GM18909 (cell line): ENCODE measurements around the gene EPN2.
A peak's percentile ranks its signal among the peaks of the same experiment; 100 is the strongest.

Experiments used
- ATAC-seq: cut with Tn5 transposase; IDR thresholded peaks from one replicate; pipeline ENCODE4 v1.9.1; 2021; ENCODE audit warnings: mild to moderate bottlenecking; ENCODE audit not compliant: unreplicated experiment, poor library complexity

EPN2 gene

DNA sequence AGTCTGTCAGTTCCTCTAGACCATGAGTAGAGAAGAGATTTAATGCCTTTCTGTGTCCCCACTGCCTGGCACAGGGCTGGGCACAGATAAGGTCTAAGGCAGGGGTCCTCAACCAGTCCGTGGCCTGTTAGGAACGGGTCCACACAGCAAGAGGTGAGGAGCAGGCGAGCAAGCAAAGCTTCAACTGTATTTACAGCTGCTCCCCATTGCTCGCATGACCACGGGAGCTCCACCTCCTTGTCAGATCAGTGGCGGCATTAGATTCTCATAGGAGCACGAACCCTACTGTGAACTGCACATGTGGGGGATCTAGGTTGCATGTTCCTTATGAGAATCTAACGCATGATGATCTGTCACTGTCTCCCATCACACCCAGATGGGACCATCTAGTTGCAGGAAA lies 123.6 kb downstream of the EPN2 start:
- ATAC-seq: no peak

DNA sequence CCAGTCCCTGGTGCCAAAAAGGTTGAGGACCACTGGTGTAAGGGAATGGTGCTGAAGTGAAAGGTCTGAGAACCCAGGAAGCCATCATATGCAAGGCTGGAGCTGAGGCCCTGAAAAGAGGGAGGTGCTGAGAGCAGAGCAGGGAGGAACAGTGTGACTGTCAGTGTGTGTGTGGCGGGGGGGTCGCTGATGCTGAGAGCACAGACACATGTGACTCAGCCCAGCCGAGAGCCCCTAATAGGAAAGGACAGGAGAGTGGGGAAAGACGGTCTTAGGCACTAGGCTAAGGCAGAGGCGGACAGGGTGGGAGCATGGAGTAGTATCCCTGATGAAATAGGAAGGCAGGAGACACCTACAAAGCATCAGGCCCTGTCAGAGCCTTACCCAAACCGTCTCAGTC lies 124.2 kb downstream of the EPN2 start:
- no peak for ATAC-seq

DNA sequence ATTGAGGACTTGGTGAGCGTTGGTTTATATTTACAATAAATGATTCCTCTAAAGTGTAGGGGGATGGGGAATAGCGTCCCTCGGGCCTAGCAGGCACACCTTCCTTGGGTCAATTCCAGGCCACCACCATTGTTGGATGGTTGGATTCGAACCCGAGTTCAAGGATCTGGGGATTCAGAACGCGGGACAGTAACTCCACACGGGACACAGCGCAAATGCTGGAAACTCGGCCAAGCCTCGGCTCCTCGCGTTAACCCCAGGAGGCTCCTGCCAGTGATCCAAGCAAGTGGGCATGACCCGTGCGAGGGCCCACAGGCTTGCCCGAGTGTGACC lies 124.7 kb downstream of the EPN2 start:
- no peak for ATAC-seq

DNA sequence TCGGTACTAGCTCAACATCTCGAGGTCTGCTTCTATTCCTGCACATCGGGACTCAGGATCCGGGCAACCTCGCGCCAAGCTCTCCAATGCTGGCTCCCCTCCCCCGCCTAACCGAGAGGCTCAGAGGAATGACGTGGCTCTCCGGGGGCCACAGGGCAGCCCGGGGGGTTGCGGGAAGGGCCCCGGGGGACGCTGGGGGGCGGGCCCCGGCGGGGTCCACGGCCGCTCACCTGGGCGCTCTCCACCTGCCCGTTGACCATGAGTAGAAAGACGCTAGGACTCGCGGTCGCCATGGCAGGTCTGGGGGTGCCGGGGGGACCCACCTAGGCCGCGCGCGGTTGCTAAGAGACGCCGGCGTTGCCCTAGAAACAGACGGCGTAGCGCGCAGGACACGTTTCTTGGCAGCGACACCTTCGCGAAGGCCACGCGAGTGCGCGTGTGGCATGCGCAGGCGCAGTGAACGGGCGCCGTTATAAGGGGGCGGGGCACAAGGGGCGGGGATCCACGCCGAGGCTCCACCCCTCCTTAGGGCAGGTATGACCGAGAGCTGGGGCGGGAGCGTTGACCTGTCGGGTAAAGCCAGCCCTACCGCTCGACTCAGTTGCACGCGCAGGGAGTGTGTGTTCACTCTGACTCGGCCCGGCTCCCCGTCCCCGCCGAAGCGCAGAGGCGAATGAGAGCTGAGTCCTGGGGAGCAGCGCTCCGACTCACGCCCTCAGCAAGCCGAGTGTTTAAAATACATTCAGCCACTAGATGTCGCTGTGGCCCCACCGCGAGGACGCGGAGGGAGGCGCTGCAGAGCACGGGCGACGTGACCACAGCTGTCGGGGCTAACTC lies 125.3 kb downstream of the EPN2 start, which contains the start of gene B9D1:
B9D1 (minus strand) TSS at position 447 of the 837 bp plus-strand sequence; CDS start at position 293, 154 bp downstream.
- ATAC-seq: peak; percentile 87

DNA sequence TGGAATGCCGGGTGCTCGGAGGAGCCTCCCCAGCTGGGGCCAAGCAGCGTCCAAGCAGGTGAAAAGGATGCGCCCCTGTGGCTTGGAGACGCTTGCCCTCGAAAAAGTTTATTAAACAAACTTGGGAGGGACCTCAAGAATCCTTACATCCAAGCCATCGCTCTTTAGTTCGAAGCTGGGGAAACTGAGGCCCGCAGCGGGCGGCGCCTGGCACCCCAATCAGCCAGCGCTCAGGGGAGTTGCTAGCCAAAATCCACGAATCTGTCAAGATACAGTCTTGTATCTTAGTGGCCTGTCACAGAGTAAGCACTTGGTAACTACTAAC lies 125.9 kb downstream of the EPN2 start:
- no peak for ATAC-seq

DNA sequence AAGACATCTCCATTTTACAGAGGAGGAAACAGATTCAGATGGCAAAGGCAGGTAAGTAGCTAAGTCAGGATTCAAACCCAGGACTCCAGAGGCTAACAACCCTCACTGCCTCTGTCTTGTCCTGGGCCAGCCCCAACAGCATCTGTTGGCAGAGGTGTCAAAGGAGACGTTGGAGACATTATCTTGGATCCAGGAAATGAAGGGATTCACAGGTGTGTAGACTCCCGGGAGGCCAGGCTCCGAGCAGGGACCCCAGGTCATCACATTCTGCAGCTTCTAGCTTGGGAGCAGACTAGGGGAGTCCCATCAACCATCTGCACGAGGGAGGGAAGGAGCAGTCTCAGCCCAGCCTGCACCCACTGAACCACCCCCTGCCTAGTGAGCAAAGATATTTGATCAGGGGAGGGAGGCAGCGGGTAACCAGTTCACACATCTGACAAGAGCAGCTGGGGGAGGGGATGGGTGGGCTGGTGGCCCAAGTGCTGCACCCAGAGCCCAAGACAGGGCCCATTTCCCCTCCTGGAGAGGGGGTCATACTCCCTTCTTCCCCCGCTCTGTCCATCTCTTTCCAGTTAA lies 126.4 kb downstream of the EPN2 start:
- ATAC-seq: no peak

DNA sequence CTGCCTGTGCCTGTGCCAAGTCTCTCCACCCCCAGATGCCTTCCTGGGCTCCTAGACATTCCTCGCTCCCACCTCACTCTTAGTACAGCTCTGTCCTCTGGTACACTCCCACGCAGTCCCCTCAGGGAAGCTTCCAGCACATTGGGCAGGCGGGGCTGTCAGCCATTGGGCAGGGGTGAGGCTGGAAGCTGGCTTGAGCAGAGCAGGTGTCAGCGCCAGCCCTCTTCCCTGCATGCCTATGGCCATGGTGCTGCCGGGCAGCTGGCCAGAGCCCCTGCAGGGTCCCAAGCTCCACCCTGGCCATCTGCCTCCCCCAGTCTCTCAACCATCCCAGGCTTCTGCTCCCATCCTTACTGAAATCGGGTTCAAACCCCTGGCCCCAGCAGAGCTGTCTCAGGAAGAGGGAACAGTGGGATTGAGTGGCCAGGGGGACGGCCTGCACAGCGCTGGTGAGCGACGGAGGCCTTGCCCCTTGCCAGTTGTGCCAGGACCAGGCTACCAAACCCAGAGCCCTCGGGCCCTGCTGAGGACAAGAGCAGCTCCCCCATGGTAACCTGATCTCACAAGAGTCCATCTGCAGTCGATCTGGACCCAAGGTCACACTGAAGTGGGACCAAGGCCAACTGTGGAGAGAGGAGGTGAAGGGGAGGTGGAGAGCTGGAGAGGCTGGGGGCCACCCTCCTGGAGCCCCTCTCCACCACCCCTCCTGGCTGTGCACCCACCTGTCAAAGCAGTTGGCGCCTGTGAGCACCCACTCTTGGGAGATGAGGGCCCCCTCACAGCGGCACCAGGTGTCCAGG lies 127.7 kb downstream of the EPN2 start:
- ATAC-seq: no peak

DNA sequence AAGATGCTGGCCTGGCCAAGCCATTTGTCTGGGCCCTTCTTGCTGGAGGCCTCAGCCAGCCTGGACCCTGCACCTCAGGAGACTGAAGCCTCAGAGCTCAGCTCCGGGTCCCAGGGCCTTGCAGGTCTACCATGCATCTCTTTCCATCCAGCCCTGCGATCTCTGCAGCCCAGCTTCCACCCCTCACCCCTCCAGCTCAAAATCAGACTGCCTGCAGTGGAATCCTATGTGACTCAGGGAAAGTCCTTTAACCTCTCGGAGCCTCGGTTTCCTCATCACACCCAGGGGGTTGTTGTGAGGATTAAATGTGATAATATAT lies 128.3 kb downstream of the EPN2 start:
- ATAC-seq: no peak

DNA sequence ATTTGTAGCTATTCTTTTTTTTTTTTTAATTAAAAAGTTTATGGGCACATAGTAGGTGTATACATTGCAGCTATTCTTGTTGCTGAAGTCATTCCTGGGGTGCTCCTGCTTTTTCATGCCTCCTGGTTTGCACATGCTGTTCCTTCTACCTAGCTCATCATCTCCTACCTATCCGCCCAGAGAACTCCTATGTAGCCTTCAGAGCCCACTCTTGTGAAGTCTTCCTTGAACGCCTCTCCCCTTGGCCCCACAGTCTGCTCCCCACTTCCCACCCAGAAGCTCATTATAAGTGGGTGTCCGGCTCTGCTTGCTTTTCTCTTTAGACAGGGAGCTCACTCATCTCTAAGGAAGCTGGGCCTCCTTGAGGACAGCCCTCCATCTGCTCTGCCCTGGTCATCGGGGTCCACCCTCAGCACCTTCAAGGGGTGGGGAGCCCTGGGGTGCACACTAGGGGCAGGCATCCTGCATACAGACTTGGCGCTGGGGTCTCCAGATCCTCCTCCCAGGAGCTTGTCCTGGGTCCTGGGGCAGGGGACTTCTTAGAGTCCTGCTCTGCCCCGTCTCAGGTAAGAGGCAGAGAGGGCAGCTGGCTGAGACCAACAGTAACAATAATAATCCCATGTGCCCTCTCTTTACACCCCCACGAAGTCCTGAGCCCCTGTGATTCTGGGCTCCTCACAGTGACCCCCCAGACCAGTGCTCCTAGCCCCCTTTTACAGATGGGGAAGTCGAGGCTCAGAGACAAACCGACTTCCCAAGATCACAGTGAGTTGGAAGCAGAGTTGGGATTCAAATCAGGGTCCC lies 128.9 kb downstream of the EPN2 start:
- no peak for ATAC-seq

DNA sequence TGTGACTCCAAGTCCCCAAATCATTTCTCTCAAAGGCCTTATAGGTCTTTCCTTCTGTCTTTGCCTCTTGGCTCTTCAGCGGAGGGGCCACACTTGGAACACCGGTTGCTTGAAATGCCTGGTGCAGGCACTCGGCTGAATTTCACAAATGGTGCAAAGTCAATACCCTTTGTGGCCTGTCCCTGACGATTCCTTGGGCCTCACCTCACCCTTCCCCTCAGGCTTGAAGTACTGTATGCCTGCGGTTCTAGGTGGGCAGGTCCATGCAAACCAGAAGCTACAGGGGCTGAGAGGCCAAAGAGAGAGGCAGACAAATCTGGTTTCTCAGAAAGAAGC lies 129.4 kb downstream of the EPN2 start:
- no peak for ATAC-seq

DNA sequence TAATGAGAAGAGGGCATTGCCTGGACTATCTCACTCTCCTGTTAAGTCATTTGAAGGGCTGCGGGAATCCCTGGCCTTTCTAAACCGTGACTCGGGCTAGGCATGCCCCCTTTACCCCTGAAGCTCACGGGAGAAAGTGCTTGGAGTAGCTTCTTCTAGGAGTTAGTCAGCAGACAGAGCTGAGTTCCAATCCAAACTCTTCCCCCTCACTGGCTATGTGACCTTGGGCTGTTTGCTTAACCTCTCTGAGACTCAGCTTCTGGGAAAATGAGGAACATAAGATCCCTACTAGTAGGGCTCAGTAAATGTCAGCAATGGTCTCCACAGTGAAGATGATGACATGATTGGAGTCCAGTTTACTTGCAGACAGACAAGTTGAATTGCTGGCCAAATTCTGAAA lies 131.1 kb downstream of the EPN2 start:
- no peak for ATAC-seq

DNA sequence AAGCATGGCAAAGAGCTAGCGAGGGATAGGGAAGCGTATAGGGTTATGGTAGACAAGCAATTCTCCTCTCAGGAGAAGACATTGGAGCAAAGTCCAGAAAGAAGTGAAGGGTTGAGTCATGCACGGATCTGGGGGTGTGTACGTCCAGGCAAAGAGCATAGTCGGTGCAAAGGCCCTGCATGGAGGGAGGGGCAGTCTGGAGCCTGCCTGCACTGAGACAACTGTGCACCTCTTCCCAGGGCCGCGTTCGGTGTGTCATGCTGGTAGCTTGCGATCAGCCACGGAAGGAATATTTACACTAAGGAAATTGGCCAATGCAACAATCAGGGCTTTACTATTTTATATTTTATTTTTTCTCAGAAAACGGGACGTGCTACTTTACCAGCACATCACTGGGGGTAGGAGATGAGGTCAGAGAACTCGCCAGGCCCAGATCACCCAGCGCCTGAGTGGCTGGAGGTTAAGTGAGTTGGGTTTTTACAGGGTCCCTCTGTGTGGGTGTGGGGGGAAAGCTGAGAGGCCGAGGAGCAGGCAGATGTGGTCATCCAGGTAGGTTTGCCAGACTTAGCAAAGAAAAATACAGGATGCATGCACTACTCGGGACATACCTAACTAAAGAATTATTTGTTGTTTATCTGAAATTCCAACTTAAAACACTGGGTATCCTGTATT lies 132.1 kb downstream of the EPN2 start:
- no peak for ATAC-seq

DNA sequence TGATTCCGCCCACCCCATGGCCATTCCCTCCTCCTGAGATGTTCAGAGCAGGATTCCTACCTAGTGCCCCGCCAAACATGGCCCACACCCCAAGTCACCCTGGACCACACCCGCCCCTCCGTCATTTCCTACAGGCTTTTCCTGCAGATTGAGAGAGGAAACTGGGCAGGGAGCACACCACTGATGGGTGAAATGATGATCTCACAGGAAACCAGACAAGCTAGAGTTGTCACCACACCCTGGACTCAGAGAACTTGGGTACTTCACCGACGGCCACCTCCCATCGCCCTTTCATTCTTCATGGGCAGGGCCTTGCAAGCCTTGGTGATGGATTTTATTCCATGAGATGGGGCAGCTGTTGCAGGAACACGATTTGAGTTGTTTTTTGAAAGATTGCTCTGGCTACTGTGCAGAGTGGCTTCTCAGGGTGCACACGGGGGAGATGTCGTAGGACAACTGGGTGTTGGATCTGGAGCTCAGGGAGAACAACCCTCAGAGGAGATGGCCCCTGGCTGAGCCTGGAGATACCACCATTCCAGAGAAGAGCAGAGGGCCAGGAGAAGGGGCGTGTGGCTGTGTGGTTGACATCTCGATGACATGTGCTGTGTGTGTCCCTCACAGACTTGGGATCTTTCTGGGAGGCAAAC lies 132.8 kb downstream of the EPN2 start:
- no peak for ATAC-seq

DNA sequence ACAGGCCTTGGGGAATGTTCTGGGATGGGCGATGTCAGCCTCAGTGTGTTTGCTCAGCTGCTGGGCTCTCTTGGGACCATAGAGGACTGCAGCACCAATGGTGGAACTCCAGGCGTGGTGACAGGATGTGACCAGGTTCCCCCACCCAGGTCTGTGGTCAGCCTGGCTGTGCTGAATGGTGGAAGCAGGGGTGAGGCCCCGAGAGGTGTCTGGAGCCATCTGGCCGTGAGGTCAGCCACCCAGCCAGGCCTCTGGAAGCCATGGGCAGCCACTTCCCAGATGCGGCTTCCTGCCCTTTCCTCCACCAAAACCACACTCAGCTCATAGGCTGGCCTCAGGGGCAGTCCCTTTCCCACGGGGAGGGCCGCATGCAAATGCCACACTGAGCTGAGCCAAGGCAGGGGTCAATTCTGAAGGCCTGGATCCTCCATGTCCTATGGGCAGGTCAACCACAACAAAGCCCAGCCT lies 133.4 kb downstream of the EPN2 start:
- ATAC-seq: peak; percentile 79

DNA sequence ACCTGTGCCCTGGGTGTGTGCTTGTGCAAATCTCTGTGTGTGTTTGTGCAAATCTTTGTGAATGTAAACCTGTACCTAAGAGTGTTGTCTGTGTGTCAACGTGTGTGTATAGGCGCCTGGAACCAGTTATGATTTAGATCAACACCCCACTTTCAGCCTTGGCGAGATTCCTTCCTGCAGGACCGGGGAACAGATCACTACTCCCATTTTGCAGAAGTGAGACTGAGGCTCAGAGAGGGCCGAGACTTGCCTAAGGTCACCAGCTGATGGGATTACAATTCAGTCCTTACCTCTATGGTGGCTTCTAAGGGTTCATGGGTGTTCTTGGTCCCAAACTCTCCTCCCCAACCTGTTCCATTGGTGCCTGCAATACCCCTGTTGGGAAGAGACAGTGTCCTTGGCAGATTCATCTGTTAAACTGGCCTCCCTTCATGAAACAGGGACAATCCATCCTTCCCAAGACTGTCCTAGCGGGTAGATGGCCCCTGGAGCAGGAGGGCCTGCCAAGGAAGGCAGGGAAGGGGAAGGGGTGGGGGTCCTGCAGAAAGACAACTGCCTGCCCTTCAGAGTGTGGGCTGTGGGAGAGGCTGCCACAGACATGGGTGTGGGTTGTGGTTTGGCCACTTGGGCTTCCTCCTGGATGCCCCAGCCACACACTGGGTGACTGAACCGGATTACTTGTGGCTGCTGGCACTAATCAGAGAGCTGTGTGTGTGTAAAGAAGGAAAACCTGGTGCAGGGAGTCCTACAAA lies 134.3 kb downstream of the EPN2 start:
- ATAC-seq: no peak

DNA sequence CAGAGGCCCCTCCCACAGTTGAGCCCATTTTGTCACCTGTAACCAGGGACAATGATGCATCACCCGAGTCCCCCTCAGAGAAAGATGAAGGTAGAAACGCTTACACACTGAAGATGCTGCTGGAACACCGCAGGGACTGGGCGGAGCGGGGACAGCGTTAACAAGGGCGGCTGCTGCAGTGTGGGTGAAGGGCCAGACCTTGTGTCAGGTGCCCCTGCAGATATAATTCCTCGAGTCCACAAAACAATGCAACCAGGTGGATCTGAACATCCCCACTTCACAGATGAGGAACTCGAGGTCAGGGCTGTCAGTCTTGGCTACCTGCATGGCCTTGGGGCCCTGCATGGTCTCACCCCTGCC lies 134.8 kb downstream of the EPN2 start:
- ATAC-seq: no peak

DNA sequence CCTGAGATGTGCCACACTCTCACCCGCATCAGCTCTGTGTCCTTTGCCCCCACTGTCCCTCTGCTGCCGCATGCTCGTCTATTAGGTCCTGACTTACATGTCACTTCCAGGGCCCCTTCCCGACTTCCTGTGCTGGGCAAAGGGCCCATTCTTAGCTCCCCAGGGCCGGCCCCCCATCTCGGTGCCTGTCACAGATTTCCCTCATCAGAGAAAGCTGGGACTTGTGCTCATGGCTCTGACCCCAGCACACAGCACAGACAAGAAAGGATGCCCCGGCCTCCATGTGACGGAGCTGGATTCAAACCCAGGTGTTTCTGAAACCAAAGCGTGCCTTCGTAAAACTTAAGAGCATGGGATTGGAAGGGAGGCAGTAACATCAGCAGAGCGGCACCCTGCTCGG lies 135.3 kb downstream of the EPN2 start:
- ATAC-seq: no peak

DNA sequence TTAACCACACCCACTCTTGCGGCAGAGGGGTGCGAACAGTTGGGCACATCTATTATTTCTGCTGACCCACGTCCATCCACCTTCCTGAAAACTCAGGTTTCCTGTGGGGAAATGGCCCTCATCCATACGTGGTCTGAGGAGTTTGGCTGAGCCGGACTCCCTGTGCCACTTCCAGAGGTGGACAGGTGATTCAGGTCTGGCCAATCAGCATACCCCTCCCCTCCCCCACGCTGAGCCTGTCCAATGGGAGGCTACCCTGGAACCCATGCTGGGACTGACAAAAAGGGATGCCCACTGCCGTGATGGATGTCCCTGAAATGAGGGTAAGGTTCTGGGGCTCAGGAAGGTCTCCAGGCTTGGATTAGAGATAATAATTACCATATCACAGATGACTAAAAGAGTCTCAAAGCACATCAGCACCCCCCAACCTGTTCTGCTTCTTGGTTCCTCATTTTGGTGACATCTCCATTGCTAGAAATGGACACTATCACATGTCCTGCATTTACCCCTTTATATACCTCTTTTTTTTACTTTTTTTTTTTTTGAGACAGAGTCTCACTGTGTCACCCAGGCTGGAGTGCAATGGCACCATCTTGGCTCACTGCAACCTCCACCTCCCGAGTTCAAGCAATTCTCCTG lies 135.8 kb downstream of the EPN2 start:
- ATAC-seq: no peak

DNA sequence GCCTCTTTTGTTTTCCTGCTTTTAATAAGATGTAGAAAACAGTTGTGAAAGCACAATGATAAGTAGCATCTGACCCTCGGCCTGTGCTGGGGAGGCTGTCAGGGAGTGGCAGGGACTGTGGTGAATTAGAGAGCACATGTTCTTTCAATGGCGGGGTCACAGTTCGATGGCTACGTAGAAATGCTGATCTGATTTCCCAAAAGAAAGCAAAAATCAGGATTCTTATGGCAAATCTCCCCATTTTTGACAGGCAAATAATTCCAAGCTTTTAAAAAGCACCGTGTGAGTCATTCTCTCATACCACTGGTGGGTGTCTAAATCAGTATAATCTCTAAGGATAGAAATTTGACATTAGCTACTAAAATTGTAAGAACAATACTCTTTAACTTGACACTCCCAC lies 137.0 kb downstream of the EPN2 start:
- no peak for ATAC-seq
